NCI-H187 (cell line): Measurements from ENCODE around the gene KRTAP5-8.
"Not testable (repeated sequence)": the region's sequence is repeated elsewhere in the genome, so short reads cannot be mapped to it uniquely, and the experiment has no call there.

ENCODE experiments used
- DNase-seq, 2 experiments: peaks; one replicate each; lab custom pipeline; 2025; lab: John Stamatoyannopoulos, UW

KRTAP5-8 gene, protein sequence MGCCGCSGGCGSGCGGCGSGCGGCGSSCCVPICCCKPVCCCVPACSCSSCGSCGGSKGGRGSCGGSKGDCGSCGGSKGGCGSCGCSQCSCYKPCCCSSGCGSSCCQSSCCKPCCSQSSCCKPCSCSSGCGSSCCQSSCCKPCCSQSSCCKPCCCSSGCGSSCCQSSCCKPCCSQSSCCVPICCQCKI

DNA sequence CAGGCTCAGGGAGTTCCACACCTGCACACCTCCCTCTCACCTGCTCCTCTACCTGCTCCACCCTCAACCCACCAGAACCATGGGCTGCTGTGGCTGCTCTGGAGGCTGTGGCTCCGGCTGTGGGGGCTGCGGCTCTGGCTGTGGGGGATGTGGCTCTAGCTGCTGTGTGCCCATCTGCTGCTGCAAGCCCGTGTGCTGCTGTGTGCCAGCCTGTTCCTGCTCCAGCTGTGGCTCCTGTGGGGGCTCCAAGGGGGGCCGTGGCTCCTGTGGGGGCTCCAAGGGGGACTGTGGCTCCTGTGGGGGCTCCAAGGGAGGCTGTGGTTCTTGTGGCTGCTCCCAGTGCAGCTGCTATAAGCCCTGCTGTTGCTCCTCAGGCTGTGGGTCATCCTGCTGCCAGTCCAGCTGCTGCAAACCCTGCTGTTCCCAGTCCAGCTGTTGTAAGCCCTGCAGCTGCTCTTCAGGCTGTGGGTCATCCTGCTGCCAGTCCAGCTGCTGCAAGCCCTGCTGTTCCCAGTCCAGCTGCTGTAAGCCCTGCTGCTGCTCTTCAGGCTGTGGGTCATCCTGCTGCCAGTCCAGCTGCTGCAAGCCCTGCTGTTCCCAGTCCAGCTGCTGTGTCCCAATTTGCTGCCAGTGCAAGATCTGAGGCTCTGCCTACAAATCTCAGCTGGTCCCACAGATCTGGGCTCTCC, at the start of gene KRTAP5-8:
Gene KRTAP5-8, plus strand, starts transcription at position 49 of the 689 bp plus-strand sequence. Its CDS starts 31 bp downstream, at position 80.
- DNase-seq = not testable (repeated sequence)

DNA sequence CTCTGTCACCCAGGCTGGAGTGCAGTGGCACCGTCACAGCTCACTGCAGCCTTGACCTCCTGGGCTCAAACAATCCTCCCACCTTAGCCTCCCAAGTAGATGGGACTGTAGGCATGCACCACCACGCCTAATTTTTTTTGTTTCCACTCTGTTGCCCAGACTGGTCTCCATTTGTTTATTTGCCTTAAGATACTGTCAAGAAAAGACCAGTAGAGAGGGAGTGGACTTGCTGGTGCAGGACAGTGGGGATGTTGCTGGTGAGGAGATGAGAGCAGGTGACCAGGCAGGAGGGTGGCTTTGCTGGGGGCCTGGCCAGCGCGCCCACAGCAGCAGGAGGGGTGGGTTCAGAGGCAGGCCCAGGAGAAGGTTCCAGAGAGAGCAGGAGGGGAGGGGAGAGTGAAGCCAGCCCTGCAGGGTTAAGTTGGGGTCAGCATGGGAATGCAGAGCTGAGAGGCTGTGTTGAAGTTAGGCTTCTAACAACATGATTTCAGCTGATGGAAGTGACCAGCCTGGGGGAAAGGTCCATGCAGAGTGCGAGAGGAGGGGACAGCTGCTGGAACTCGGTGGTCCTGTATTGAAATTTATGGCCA, 49.0 kb upstream of the KRTAP5-8 start:
- DNase-seq = no peak

DNA sequence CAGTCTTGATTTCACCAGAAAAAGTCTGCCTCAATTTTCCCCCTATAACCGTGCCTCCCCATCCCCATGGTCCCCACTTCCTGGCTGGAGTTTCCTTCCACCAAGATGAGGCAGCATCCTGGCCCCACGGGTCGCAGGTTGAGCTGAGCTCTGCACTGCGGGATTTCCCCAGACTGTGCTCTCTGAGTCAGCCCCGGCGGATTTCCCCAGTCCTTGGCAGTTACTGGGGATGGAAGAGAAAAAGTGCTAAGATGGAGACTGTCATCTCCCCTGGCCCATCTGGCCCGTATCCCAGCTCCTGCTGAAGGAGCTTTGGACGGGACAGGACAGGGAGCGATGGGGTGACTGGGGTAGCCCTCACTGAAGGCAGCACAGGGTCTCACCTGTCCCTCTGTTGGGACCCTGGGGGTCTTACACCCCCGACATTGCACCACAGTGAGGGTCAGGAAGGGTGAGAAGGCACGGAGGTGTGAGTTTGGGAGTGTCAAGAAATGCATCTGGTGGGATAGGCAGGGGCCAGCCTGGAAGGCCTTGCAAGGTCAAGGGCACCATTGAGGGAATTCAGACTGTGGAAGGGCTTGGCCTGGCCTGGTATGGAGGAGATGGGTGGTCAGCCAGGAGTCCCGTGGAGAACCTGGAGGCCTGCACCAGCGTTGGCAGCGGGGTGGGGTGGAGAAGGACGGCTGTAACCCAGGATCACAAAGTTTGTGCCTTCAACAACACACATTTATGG, 48.3 kb upstream of the KRTAP5-8 start:
- no peak for DNase-seq

DNA sequence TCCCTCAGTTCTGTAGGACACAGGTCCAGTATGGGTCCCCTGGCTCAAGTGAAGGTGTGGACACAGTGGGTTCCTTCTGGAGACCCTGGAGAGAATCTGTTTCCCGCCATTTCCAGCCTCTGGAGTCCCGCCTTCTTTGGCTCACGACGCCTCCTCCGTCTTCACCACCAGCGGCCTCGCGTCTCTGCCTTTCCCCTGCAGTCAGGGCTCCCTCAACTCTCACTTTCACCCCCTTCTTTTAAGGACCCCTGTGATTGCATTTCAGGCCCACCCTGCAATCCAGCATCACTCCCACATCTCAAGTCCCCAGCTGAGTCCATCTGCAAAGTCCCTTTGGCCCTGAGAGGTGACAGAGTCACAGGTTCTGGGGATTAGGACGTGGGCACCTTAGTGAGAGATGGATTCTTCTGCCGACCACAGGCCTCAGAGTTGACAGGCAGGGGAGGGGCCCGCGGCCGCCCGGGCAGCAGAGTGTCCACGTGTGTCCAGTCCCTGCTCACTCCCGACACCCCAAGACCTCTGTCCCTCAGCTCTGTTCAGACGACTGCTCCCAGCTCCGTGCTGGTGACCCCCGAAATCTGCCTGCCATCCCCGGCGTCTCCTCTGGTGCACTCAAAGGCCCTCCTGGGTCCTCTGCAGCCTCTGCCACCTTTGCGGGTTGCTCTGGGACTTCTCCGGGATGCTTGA, 47.6 kb upstream of the KRTAP5-8 start:
- no peak for DNase-seq

DNA sequence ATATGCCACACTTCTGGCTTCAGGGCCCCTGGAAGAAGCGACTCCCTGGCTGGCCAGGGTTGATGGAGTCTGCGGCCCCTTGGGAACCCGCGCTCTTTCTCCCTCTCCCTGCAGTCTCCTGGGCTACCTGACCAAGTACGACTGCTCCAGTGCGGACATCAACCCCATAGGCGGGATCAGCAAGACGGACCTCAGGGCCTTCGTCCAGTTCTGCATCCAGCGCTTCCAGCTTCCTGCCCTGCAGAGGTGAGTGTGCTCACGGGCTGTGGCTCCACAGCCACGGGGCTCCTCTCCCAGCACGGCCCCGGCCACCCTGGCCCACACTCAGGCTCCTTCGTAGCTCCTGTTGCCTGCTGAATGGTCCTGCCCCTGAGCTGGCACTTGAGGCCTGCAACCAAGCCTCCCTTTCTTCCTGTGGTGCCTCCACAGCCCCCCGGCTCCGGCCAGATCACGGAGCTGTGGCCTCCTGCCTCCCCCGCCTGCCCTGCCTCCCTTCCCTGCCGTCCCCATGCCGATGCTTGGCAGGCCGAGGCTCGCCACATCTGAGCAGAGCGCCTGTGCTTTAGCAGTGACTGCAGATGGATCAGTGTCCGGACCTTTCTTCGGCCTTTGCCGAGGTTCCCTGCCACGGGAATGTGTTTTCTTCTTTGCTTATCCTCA, 47.0 kb upstream of the KRTAP5-8 start:
- DNase-seq = no peak

DNA sequence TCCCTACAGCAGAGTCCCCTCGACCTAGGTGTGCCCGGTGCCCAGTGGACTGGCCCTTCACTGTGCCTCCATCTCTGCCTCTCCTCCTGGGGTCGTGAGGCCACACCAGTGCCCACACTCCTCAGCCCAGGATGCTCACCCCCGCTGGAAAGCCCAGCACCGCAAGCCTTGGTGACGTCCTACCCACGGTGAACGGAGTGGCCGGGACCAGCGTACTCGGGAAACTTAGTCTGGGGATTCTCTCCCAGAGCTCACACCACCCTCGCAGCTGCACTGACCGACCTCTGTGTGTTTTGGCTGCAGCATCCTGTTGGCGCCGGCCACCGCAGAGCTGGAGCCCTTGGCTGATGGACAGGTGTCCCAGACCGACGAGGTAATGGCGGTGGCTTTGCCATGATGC, 46.3 kb upstream of the KRTAP5-8 start:
- no peak for DNase-seq

DNA sequence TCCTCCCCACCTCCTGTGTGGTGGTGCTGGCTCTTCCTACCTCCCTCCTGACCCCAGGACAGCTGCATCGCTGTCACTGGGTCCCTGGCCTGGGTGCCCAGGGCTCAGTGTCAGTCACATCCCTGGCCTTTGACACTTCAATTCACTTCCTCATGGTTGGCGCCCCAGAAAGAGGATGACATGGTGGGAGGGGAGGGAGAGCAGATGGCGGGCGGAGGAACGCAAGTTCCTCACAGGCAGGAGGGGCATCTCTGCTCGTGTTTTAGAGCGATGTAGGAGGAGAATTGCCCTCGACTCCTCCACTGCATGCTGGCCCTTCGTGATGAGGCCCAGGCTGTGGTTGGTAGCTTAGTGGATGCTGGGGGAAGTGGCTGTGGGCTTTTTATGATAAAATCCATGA, 45.9 kb upstream of the KRTAP5-8 start:
- no peak for DNase-seq

DNA sequence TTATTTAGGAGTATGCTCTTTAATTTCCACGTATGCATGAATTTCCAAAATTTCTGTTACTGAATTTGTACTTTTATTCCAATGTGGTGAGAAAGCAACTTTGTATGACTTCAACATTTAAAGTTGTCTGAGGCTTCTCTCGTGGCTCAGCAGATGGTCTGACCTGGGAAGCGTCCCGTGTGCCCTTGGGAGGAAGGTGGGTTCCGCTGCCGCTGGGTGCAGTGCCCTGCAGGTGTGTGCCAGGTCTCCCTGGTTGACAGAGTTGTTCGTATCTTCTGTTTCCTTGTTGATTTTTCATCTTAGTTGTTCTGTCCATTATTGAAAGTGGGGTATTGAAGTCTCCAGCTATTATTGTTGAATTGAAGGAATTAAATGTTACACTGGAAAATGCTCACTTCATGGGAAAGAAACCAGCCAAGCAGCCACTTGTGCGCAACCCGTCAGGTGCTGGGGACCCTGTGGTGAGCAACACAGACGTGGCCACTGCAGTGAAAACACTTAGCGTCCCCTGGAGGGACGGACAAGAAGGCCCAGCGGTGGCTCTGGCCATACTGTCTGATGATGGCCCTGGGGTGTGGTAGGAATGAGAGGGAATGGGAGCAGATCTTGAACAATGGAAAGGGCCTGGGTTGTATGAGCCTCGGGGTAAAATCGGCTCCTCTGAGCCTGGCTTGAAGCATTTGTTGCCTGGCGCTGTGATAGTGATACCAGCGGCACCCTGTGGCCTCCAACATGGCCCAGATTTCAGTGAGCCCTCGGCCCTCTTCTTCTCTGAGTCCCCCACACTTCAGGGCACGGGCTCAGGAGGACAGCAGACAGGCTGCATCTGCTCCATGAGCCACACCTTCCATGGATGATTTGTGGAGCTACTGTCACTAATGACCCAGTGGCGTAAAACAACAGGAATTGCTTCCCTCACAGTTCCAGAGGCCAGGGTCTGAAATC, 42.3 kb upstream of the KRTAP5-8 start:
- DNase-seq = no peak

DNA sequence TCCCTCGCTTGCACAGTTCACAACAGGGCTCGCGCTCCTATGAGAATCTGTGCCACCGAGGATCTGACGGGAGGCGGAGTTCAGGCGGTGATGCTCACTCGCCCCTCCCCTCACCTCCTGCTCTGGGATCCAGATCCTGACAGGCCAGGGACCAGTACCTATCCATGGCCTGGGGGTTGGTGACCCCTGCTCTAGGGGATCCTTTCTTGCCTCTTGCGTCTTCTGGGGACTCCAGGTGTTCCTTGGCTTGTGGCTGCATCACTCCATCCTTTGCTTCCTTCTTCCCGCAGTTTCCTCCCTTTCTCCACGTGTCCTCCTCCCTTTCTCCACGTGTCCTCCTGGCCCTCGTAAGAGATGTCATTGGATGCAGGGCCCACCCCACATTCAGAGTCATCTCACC, 41.4 kb upstream of the KRTAP5-8 start:
- no peak for DNase-seq

DNA sequence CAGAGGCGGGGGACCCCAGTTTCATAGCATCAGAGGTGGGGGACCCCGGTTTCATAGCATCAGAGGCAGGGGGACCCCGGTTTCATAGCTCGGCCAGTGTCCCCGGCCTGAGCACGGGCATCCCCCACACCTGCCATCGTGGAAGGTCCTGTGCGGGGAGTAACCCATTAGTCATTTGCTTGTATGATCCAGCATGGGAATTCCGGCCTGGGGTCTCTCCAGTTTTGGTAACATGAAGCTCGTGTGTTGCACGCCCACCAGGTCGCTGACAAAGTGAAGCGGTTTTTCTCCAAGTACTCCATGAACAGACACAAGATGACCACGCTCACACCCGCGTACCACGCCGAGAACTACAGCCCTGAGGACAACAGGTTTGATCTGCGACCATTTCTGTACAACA, 39.7 kb upstream of the KRTAP5-8 start:
- DNase-seq = no peak

DNA sequence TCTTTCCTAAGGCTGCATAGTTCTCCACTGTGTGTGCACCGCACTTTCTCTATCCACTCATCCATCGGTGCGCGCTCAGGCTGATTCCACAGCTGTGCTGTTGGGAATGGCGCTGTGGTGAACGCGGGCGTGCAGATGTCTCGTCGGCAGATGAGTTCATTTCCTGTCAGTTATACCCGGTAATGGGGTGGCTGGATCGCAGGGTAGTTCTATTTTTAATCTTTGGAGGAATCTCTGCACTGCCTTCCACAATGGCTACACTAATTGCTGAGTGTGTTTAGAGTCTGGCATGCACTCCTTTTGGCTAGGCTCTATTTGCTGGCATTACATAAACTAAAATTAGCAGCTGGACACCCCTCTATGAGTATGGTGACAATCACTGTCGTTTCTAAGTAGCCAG, 38.7 kb upstream of the KRTAP5-8 start:
- DNase-seq = no peak

DNA sequence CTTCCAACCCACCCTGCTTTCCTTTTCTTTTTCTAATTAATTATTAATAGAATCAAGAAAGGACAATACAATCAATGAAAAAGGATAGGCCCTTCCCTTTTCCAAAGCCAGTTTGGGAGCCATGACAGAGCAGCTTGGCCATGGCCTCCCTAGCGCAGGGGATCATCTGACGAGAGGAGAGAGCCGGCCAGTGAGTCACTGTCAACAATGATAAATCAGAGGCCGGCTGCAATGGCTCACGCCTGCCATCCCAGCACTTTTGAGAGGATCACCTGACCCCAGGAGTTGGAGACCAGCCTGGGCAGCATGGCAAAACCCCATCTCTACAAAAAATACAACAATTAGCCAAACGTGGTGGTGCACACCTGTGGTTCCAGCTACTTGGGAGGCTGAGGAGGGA, 38.3 kb upstream of the KRTAP5-8 start:
- DNase-seq = no peak

DNA sequence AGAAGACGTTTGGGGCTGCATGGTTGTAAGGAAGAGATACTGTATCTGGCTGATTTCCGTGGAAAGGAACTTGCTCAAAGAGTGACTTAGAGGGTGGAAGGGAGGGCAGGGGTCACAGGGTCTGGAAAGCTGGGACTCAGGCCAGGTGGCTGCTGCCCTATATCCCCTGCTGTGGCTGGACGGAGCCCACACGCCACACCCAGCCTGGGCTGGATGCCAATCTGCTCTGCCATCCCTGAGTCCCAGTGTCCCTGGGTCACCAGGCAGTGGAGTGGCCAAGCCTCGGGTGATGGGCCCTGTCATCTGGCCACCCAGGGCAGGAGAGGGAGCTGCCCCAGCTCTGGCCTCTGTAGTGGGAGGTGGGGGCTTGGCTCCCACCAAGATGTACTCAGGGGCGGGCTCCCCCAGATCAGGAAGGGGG, 37.2 kb upstream of the KRTAP5-8 start:
- no peak for DNase-seq

DNA sequence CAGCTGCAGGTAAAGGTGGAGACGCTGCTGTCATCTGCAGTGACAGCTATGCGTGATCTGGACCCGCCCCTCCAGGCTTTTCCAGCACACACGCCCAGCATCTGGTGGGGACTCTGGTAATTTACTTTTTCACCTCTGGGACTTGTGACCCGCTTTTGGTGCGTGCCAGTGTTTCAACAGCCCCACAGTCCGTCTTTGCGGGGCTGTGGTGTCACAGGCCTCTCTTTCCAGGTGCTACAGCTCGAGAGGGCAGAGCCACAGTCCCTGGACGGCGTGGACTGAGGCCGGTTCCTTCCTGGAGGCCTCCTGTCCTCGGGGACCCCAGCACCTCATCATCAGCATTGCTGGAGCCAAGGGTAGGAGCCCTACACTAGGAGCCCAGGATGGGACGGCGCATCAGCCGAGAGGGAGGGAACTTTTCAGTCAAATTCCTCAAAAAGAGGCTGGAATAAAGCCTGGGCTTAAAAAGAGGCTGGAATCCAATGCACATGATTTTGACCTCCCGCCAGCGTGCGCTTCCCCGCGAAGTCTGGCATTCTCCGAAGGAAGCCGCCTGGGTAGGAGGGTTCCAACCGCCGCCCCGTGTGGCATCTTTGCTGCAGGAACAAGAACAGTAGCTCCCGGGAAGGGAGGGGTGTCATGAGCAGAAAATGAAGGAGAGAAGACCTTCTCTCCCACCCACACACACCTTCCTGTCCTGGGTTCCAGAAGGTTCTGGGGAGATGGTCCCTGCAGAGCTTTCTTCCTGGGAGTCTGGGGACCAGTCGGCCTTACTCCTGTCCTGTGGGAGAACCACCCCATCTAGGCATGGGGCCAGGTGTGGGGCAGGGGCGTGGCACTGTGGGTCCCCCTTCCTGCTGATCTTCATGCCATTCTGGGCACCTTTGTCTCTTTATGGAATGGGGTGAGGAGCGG, 36.5 kb upstream of the KRTAP5-8 start:
- no peak for DNase-seq

DNA sequence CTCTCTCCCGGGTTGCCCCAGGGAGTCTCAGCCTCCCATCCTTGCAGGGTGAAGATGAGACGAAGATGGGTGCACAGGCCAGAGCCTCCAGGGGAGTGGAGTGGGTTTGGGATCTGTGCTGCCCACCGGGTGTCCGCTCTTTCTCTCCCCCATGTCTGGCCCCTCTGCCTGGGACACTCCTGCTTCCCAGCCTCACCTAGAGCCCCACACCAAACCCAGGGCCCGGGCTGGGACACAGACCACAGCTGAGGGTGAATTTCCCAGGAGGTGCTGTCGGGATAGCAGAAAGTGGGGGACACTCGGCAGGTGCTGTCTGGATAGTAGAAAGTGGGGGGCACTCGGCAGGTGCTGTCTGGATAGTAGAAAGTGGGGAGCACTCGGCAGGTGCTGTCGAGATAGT, 35.8 kb upstream of the KRTAP5-8 start:
- DNase-seq = no peak

DNA sequence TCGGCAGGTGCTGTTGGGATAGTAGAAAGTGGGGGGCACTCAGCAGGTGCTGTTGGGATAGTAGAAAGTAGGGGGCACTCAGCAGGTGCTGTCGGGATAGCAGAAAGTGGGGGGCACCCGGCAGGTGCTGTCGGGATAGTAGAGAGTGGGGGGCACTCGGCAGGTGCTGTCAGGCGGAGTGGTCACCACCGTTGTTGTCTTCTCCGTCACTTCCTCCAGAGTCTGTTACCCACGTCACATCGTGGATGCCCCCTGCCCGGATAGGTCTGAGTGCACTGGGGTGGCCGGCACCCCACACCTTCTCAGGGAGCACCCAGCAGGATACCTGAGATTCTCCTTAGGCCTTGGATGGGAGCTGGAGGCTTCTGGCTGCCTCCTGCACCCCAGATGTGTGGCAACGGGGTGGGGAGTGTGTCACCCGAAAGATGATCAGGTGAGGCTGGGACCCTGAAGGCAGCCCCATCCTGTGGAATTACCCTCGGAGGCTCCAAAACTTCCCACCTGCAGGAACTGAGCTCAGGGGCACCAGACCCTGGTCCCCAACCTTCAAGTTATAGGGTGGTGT, 34.9 kb upstream of the KRTAP5-8 start:
- no peak for DNase-seq

DNA sequence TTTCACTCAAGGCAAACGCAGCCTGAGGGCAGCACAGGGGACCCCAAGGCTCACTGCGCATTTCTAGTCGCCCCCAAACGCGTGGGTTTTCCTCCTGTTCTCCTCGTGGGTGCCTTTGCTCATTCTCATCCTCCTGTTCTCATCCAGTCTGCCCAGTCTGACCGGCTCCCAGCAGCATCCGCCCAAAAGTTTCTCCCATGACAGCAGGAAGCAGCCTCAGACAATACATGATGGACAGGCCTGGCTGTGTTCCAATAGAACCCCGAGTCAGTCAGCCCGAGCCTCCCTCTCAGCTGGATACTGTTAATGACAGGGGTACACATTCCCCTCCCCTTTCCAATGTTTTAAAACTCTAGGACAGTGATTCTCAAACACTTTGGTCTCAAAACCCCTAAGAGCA, 33.3 kb upstream of the KRTAP5-8 start:
- no peak for DNase-seq

DNA sequence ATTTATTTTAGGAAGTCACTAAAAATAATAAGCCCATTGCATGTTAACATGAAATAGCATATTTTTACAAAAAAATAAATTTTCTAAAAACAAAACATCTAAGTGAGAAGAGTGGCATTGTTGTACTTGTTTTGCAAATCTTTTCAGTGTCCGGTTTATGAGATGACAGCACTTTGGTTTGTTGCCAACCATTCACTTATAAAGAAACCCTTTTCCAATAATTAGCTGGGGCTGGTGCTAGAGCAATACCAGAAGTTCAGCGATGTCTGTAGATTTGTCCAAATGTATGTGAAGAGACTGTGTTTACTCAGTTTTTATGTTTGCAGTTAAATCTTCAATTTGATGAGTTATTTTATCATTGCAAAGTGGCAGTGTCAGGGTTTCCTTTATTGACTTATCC, 32.8 kb upstream of the KRTAP5-8 start:
- no peak for DNase-seq

DNA sequence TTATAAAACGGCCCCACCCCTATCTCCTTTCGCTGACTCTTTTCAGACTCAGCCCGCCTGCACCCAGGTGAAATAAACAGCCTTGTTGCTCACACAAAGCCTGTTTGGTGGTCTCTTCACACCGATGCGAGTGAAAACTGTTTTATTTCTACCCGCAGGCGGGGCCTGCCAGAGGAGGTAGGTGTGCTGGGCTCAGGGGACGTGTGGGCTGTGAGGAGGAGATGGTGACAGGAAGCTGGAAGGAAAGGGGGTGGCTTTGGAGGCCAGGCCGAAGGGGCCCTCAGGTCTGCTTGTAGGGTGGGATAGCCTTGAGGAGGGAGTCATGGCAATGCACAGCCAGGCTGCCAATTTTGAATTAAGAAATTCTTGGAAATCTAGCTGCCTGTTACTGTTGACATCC, 32.0 kb upstream of the KRTAP5-8 start:
- DNase-seq = no peak
